A549 (cell line): Measurements from ENCODE around the gene PKDCC. TPM values are rescaled to one million over a fixed set of nuclear protein-coding genes. Genes with fewer than 3 reads are reported as not detected.

ENCODE experiments used
- ATAC-seq, 2 experiments: fragments of 200-7000 bp in 1 of 2; fragments of >200 bp in 1 of 2; cut with Nextera tagmentation in 1 of 2; cut with Tn5 transposase in 1 of 2; 3 replicates each; pipeline versions ENCODE4 v1.8.0 to v1.9.1; 2018 to 2020; ENCODE audit warnings: mild to moderate bottlenecking in 1 of 2, moderate library complexity in 1 of 2
- CTCF ChIA-PET: fragments of 300-600 bp; sonication (Branson Sonifier 250); formaldehyde crosslinking; extraction: SDS; loops from one replicate; lab custom pipeline; 2021; ENCODE audit warnings: antibody characterized with exemption, inconsistent platforms; lab: Yijun Ruan, JAX
- POLR2A ChIA-PET: fragments of 350-600 bp; formaldehyde crosslinking; extraction: SDS; loops from one replicate; lab custom pipeline; 2021; ENCODE audit warnings: antibody characterized with exemption, inconsistent platforms; lab: Yijun Ruan, JAX
- DNase-seq, 2 experiments: peaks; one replicate each; pipeline versions ENCODE4 v3.0.0 to v3.0.0-alpha.2; 2011 to 2016; ENCODE audit warnings: low read depth in 1 of 2, low spot score in 1 of 2
- FAIRE-seq: peaks from 2 replicates; lab custom pipeline; 2011; peaks lifted over from hg19 to GRCh38; lab: Jason Lieb, UNC
- H3K27ac ChIP-seq, 2 experiments: fragments of >200 bp; sonication (Bioruptor Twin); formaldehyde crosslinking; 3 replicates each; pipeline ENCODE4 v1.5.1; 2016 to 2017
- H3K4me1 ChIP-seq: fragments of >200 bp; sonication (Bioruptor Twin); formaldehyde crosslinking; 3 replicates; pipeline ENCODE4 v1.6.1; 2016
- H3K4me2 ChIP-seq: fragments of >200 bp; sonication (Bioruptor Twin); formaldehyde crosslinking; 3 replicates; pipeline ENCODE4 v1.6.1; 2016
- H3K4me3 ChIP-seq: fragments of >200 bp; sonication (Bioruptor Twin); formaldehyde crosslinking; 3 replicates; pipeline ENCODE4 v1.5.1; 2016
- H3K9me3 ChIP-seq: fragments of >200 bp; sonication (Bioruptor Twin); formaldehyde crosslinking; 3 replicates; pipeline ENCODE4 v1.6.1; 2016
- BCL3 ChIP-seq: fragments of >200 bp; sonication (Bioruptor Twin); formaldehyde crosslinking; IDR thresholded peaks from 3 replicates; pipeline ENCODE4 v1.6.1; 2016
- BHLHE40 ChIP-seq: IDR thresholded peaks from 2 replicates; pipeline ENCODE4 v1.6.1; 2012; ENCODE audit warnings: low read depth, low read length, inconsistent platforms
- CHD2 ChIP-seq: fragments of 150-350 bp; IDR thresholded peaks from 2 replicates; pipeline ENCODE4 v1.6.1; 2014; ENCODE audit warnings: low read length; ENCODE audit not compliant: partially characterized antibody
- CHD4 ChIP-seq: fragments of 200-600 bp; sonication (generic); IDR thresholded peaks from 2 replicates; pipeline ENCODE4 v1.6.1; 2016; ENCODE audit warnings: antibody characterized with exemption, mild to moderate bottlenecking, borderline replicate concordance
- ESRRA ChIP-seq: fragments of 150-350 bp; IDR thresholded peaks from 2 replicates; pipeline ENCODE4 v1.6.1; 2014; ENCODE audit warnings: mild to moderate bottlenecking, low read length, borderline replicate concordance
- FOSB ChIP-seq: fragments of 250-450 bp; sonication (Bioruptor Pico); IDR thresholded peaks from 2 replicates; pipeline ENCODE4 v1.5.0; 2020; ENCODE audit warnings: mild to moderate bottlenecking, moderate library complexity
- GATA3 ChIP-seq: IDR thresholded peaks from 2 replicates; pipeline ENCODE4 v1.6.1; 2012; ENCODE audit warnings: borderline replicate concordance
- HEYL ChIP-seq: fragments of 250-450 bp; sonication (Bioruptor Pico); IDR thresholded peaks from 2 replicates; pipeline ENCODE4 v1.8.0; 2021; ENCODE audit warnings: mild to moderate bottlenecking, moderate library complexity
- HMGXB4 ChIP-seq: fragments of 250-450 bp; sonication (Bioruptor Pico); IDR thresholded peaks from 2 replicates; pipeline ENCODE4 v1.5.0; 2021; ENCODE audit warnings: mild to moderate bottlenecking, moderate library complexity, borderline replicate concordance
- HOXB5 ChIP-seq: fragments of 250-450 bp; sonication (Bioruptor Pico); IDR thresholded peaks from 2 replicates; pipeline ENCODE4 v1.5.0; 2020; ENCODE audit warnings: mild to moderate bottlenecking, moderate library complexity
- JUN ChIP-seq, 2 experiments: fragments of >200 bp; sonication (Bioruptor Twin); formaldehyde crosslinking; IDR thresholded peaks; 2 replicates in 1 of 2; 3 replicates in 1 of 2; pipeline ENCODE4 v1.6.1; 2016 to 2017
- KDM5A ChIP-seq: fragments of 200-600 bp; sonication (generic); IDR thresholded peaks from 2 replicates; pipeline ENCODE4 v1.6.1; 2016; ENCODE audit warnings: antibody characterized with exemption, mild to moderate bottlenecking
- MAFK ChIP-seq: fragments of 450-650 bp; IDR thresholded peaks from 2 replicates; pipeline ENCODE4 v1.6.1; 2014; ENCODE audit not compliant: partially characterized antibody
- MAX ChIP-seq: IDR thresholded peaks from 2 replicates; pipeline ENCODE4 v1.6.1; 2012
- MAZ ChIP-seq: fragments of 150-350 bp; IDR thresholded peaks from 2 replicates; pipeline ENCODE4 v1.6.1; 2014; ENCODE audit warnings: antibody characterized with exemption, low read depth, low read length, borderline replicate concordance
- NR3C1 ChIP-seq: fragments of >200 bp; sonication (Bioruptor Twin); formaldehyde crosslinking; IDR thresholded peaks from 3 replicates; pipeline ENCODE4 v1.6.1; 2017
- PHF8 ChIP-seq: fragments of 200-600 bp; sonication (generic); IDR thresholded peaks from 2 replicates; pipeline ENCODE4 v1.6.1; 2016; ENCODE audit warnings: low read depth, mild to moderate bottlenecking, antibody characterized with exemption, moderate library complexity, borderline replicate concordance
- POLR2AphosphoS2 ChIP-seq: conservative IDR thresholded peaks from 2 replicates; pipeline ENCODE4 v1.6.1; 2012; ENCODE audit warnings: low read length, improper control_type of control experiment, inconsistent platforms
- RAD21 ChIP-seq, 2 experiments: fragments of >200 bp in 1 of 2; sonication (Bioruptor Twin) in 1 of 2; formaldehyde crosslinking in 1 of 2; IDR thresholded peaks in 1 of 2; conservative IDR thresholded peaks in 1 of 2; 2 replicates in 1 of 2; 3 replicates in 1 of 2; pipeline ENCODE4 v1.6.1; 2012 to 2018; ENCODE audit warnings: inconsistent platforms in 1 of 2
- RARB ChIP-seq: fragments of 250-450 bp; sonication (Bioruptor Pico); IDR thresholded peaks from 2 replicates; pipeline ENCODE4 v1.8.0; 2021; ENCODE audit warnings: mild to moderate bottlenecking, moderate library complexity
- RCOR1 ChIP-seq: fragments of 150-350 bp; IDR thresholded peaks from 2 replicates; pipeline ENCODE4 v1.6.1; 2014; ENCODE audit warnings: antibody characterized with exemption, low read length, low read depth
- RFX5 ChIP-seq: fragments of 450-650 bp; IDR thresholded peaks from 2 replicates; pipeline ENCODE4 v1.7.1; 2014; ENCODE audit warnings: antibody characterized with exemption, mild to moderate bottlenecking, moderate library complexity
- SREBF2 ChIP-seq: fragments of 450-650 bp; IDR thresholded peaks from 2 replicates; pipeline ENCODE4 v1.6.1; 2014; ENCODE audit warnings: mild to moderate bottlenecking, moderate library complexity
- TFCP2L1 ChIP-seq: fragments of 250-450 bp; sonication (Bioruptor Pico); IDR thresholded peaks from 2 replicates; pipeline ENCODE4 v1.5.0; 2021; ENCODE audit warnings: mild to moderate bottlenecking
- TP53 ChIP-seq: fragments of 250-450 bp; sonication (Bioruptor Pico); IDR thresholded peaks from 2 replicates; pipeline ENCODE4 v1.5.0; 2021; ENCODE audit warnings: mild to moderate bottlenecking, moderate library complexity
- ZC3H11A ChIP-seq: fragments of 450-650 bp; IDR thresholded peaks from 2 replicates; pipeline ENCODE4 v1.6.1; 2014; ENCODE audit warnings: antibody characterized with exemption, mild to moderate bottlenecking
- ZNF302 ChIP-seq: fragments of 250-450 bp; sonication (Bioruptor Pico); IDR thresholded peaks from 2 replicates; pipeline ENCODE4 v1.9.0; 2021; ENCODE audit warnings: inconsistent platforms, mild to moderate bottlenecking, moderate library complexity
- WGBS: methylation state at CpG from one replicate; pipeline ENCODE4 v1.1.6; 2017; ENCODE audit errors: missing lambda C conversion rate; 5-methylcytosine and 5-hydroxymethylcytosine counted together
- polyA plus RNA-seq, 4 experiments: library from polyadenylated mRNA; depleted of rRNA in 3 of 4; stranded (reverse); fragments of >200 nt; fragmentation: RNase III in 1 of 4; extraction: RNeasy Plus Mini Kit Qiagen cat#74134 plus additional on column Dnase treatment in 1 of 4; gene quantifications; 2 replicates in 3 of 4; 3 replicates in 1 of 4; pipeline ENCODE4 v1.2.3, GENCODE V29; 2011 to 2017
- TF ChIP-seq, protein P1 (sequence below): fragments of >200 bp; sonication (Bioruptor Twin); formaldehyde crosslinking; IDR thresholded peaks from 2 replicates; pipeline ENCODE4 v1.6.1; 2016
- TF ChIP-seq, protein P2 (sequence below): fragments of >200 bp; sonication (Bioruptor Twin); formaldehyde crosslinking; IDR thresholded peaks from 3 replicates; pipeline ENCODE4 v1.5.1; 2016

The PKDCC gene
- polyA plus RNA-seq, 2 of the 4 experiments (the other 2 are of a cell fraction): 30.0 to 64.5 TPM

GRCh38 chr2:42102591-42103450, 55.0 kb downstream of the PKDCC start:
- no peak for TF ChIP-seq MAFK
- no peak for TF ChIP-seq PHF8
- no peak for TF ChIP-seq ZNF302 (CRISPR knock-in tag)
- no peak for TF ChIP-seq SREBF2
- TF ChIP-seq, protein P1, sequence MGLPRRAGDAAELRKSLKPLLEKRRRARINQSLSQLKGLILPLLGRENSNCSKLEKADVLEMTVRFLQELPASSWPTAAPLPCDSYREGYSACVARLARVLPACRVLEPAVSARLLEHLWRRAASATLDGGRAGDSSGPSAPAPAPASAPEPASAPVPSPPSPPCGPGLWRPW: no peak
- TF ChIP-seq NR3C1: no peak
- TF ChIP-seq, protein P2, sequence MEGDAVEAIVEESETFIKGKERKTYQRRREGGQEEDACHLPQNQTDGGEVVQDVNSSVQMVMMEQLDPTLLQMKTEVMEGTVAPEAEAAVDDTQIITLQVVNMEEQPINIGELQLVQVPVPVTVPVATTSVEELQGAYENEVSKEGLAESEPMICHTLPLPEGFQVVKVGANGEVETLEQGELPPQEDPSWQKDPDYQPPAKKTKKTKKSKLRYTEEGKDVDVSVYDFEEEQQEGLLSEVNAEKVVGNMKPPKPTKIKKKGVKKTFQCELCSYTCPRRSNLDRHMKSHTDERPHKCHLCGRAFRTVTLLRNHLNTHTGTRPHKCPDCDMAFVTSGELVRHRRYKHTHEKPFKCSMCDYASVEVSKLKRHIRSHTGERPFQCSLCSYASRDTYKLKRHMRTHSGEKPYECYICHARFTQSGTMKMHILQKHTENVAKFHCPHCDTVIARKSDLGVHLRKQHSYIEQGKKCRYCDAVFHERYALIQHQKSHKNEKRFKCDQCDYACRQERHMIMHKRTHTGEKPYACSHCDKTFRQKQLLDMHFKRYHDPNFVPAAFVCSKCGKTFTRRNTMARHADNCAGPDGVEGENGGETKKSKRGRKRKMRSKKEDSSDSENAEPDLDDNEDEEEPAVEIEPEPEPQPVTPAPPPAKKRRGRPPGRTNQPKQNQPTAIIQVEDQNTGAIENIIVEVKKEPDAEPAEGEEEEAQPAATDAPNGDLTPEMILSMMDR: no peak
- no peak for TF ChIP-seq BHLHE40
- no peak for TF ChIP-seq TP53 (CRISPR knock-in tag)
- TF ChIP-seq RAD21 (conservative IDR thresholded peaks at IDR 0.05 in 1 of 2, IDR thresholded peaks at IDR 0.05 in 1 of 2): no peak
- TF ChIP-seq BCL3: no peak
- no peak for TF ChIP-seq POLR2AphosphoS2
- no peak for TF ChIP-seq FOSB
- TF ChIP-seq HMGXB4: no peak
- no peak for TF ChIP-seq RARB (CRISPR knock-in tag)
- TF ChIP-seq RCOR1: no peak
- no peak for ATAC-seq
- 0 out of 3 replicates have a peak, but pooled peaks cover 5% of the 10 kb centered on the region for H3K9me3 ChIP-seq
- no peak overlapping the region for H3K4me3 ChIP-seq
- H3K4me2 ChIP-seq: no peak overlapping the region
- FAIRE-seq: no peak
- peak overlapping the region in 1 of 2 experiments; percentile 71; a peak in 4 of 6 replicates for H3K27ac ChIP-seq
- WGBS: 93% methylated on average over 24 of the region's 25 CpGs
- CTCF ChIA-PET: interaction anchor here (0.6 to 5.2 kb wide), 4 partner anchors 7 to 249 kb away, joined by 3 to 35 read pairs (median 5); no protein-coding TSS in a partner anchor
- peaks cover 15% of the 10 kb centered on the region for H3K4me1 ChIP-seq
- no peak for DNase-seq
- POLR2A ChIA-PET: interaction anchor here (0.6 kb wide), 1 partner anchor 12 kb away, joined by 3 read pairs; no protein-coding TSS in a partner anchor

DNA sequence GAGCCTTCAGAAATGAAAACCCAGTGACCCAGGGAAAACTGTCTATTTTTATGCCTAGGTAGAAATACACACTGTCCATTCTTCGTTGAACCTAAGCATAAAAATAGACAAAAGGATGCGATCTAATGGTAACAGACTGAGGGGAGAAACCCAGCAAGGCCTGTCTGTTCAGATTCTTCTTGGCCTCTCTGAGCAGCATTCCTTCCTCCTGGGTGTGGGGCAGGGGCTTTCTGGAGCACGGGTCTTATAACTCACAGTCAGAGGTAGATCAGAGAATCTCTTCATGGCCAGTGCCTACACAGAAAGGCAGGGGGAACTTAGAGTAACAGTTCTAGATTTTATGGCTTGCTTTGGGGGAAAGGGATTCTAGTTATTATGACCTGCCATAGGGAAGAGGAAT, 56.0 kb downstream of the PKDCC start:
- WGBS: 78% methylated on average over 3 of the region's 3 CpGs
- Histone ChIP-seq H3K4me3 (no peak overlapping the region), H3K9me3 (0 out of 3 replicates have a peak, but pooled peaks cover 5% of the 10 kb centered on the region), H3K27ac (peak overlapping the region in 1 of 2 experiments; percentile 1; a peak in 1 of 6 replicates), H3K4me1 (peaks cover 10% of the 10 kb centered on the region), H3K4me2 (no peak overlapping the region)
- POLR2A ChIA-PET: no interaction called here
- ATAC-seq: no peak
- CTCF ChIA-PET: interaction anchor here (0.6 to 5.2 kb wide), 4 partner anchors 8 to 250 kb away, joined by 3 to 35 read pairs (median 5); no protein-coding TSS in a partner anchor
- DNase-seq: no peak
- FAIRE-seq: no peak
- TF ChIP-seq HOXB5 (CRISPR knock-in tag) (no peak), ESRRA (no peak), SREBF2 (no peak), MAX (no peak), HMGXB4 (no peak), CHD4 (no peak), CHD2 (no peak), ZC3H11A (no peak), RFX5 (no peak), RARB (CRISPR knock-in tag) (no peak), JUN (IDR thresholded peaks at IDR 0.05) (no peak), HEYL (CRISPR knock-in tag) (no peak), MAZ (no peak), GATA3 (no peak), TFCP2L1 (CRISPR knock-in tag) (no peak), KDM5A (no peak)
